HG03064 (cell line): ENCODE results near the gene MYOCOS.
"Not testable (repeated sequence)": the region's sequence is repeated elsewhere in the genome, so short reads cannot be mapped to it uniquely, and the experiment has no call there.

ENCODE experiments used
- ATAC-seq: cut with Tn5 transposase; IDR thresholded peaks from one replicate; pipeline ENCODE4 v1.9.1; 2021; ENCODE audit warnings: low read depth; ENCODE audit not compliant: unreplicated experiment

MYOCOS gene

GRCh38 chr1:171622152-171622462, at the start of gene MYOCOS:
Gene MYOCOS (plus strand): TSS chr1:171622243. CDS start chr1:171623884, 1,641 bp downstream.
- ATAC-seq = no peak

DNA sequence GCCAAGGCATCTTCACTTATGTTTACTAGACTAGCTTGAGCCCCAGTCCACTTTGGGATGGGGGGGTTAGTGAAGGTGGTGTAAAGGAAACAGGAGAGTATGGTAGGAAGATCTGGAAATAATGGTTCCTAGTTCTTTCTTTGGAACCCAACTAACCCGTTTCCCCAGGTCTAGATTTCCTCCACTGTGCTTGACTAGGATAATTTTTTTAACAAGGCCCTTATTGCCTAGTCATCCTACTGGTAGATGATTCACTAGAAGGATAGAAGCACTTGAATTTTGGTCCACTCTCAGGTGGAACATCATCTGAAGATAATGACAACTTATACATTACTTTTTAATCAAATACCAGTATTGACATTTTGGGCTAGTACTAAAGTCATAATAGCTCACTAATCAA, 45.9 kb upstream of the MYOCOS start:
- ATAC-seq = no peak

GRCh38 chr1:171581226-171581625, 40.8 kb upstream of the MYOCOS start:
- ATAC-seq = no peak

DNA sequence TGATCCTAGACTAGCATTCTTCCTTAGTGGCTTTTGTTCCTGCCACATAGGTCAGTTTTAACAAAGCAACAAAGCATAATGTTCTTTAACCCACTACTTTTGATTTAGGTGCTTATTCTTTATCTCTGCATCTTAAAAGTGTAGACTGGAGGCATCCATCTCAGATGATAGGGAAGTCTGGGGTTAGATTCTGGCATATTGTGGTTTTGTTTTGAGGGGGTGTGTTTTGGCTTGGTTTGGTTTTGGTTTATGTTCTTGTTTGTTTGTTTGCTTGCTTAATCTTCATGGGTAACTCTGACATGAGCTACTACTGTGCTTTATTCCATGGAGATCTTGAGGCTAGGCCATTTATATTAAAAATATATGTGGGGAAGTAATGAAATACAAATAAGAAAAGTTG, 40.3 kb upstream of the MYOCOS start:
- ATAC-seq = no peak

DNA sequence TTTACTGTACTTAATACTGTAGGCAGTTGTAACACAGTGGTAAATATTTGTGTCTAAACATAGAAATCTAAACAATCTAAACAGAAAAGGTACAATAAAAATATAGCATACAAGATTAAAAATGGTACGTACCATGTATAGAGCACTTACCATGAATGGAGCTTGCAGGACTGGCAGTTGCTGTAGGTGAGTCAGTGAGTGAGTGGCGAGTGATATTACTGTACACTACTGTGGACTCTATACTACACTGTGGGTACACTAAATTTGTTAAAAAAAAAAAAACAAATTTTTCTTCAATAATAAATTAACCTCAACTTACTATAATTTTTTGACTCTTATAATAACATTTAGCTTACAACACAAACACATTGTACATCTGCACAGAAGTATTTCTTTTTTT, 39.5 kb upstream of the MYOCOS start:
- ATAC-seq = no peak

GRCh38 chr1:171583591-171584201, 38.3 kb upstream of the MYOCOS start:
- no peak for ATAC-seq

- ATAC-seq = no peak
Observed at GRCh38 chr1:171585715-171586114, 36.3 kb upstream of the MYOCOS start.

GRCh38 chr1:171588230-171588629, 33.8 kb upstream of the MYOCOS start:
- ATAC-seq = no peak

DNA sequence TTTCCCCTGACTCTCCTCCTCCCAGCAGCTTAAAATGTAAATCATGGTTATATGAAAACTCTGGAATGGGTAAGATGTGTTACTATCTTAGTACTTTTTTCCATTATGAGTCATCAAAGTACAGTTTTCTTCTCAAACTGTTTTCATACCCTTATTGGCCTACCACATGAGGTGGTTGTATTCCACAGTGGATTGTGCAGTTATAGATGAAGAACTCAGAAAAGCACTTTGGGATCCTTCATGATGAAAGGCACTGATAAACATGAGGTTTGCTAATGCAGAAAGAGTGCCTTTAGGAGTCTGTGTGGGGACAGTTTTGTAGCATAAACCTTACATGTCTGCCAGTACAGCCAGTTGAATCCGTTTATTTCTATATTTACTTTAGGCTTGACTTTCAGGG, 32.0 kb upstream of the MYOCOS start:
- no peak for ATAC-seq

- ATAC-seq = no peak
Observed at GRCh38 chr1:171595324-171595723, 26.7 kb upstream of the MYOCOS start.

DNA sequence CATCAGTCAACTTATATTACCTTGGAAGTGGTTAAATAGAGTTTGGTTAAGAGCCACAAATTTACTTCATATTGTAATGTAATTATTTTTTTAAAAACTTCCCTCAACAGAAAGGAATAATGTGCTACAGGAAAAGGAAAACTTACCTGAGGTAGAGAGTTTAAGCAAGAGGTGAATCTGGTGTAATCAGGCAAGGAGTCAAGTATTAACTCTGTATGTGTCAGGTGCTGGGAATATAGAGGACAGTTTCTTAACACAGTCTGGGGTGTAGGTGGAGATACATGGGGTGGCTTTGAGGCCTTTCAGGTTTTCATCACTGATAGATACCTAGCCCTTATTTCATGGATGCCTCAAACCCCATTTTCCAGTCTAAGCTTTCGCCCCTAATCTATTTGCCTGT, 25.9 kb upstream of the MYOCOS start:
- ATAC-seq = no peak

DNA sequence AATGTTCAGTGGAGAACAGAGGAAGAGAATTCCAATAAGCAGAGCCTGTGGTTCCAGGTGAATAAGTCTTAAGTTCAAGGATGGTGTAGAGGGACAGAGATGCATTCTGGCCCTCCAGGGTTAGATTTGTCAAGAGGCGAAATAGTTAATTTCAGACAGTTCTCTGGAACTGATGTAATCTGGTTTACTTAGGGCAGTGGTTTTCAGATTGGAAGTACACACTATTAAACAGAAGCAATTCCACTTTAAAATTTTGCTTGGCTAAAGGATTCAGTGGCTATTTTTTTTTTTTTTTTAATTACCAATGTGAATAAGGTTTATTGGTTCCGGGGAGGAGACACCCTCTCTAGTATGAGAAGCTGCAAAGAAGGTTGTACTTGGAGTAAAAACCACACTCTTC, 25.3 kb upstream of the MYOCOS start:
- no peak for ATAC-seq

GRCh38 chr1:171597203-171597602, 24.8 kb upstream of the MYOCOS start:
- ATAC-seq = no peak

DNA sequence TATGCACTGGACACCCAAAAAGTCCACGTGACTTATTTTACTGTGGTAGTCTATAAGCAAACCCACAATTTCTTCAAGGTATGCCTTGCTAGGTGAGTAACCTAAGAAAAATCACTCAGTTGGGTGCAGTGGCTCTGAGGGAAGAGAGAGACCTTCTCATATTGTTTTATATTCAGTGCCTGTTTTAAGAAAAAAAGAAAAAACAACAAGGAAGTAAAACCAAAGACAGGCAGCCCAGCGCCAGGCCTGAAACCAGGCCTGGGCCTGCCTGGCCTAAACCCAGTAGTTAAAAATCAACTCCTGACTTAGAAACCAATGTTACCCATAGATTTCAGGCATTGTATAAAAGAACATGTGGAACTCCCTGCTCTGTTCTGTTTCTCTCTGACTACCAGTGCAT, 21.7 kb upstream of the MYOCOS start:
- ATAC-seq = peak; percentile 42

GRCh38 chr1:171600862-171601261, 21.2 kb upstream of the MYOCOS start:
- ATAC-seq = no peak

DNA sequence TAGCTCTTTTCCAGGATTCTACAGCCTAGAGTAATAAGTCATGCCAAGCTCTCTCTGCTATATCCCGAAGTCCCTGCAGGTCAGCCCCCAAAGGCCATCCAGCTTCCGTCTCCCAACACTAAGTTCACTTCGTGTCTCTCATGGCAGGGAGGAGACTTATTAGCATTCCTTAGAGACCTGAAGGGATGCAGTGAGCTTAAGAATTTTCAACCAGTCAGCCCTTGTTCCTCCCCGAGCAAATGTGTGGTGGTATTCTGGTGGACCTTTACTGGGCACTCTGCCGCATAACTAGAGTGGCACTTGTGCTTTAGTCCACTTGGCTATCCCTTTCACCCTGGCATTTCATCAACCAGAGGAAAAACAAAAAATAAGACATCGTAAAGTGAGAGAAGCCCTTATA, 19.0 kb upstream of the MYOCOS start:
- ATAC-seq = not testable (repeated sequence)

GRCh38 chr1:171606402-171606941, 15.6 kb upstream of the MYOCOS start:
- peak; percentile 54 for ATAC-seq

- ATAC-seq = no peak
Observed at GRCh38 chr1:171610385-171610784, 11.7 kb upstream of the MYOCOS start.

- ATAC-seq = no peak
Observed at GRCh38 chr1:171611306-171611705, 10.7 kb upstream of the MYOCOS start.

- no peak for ATAC-seq
Observed at GRCh38 chr1:171613282-171613681, 8.8 kb upstream of the MYOCOS start.

GRCh38 chr1:171615122-171615906, 6.7 kb upstream of the MYOCOS start:
- peak; percentile 38 for ATAC-seq

GRCh38 chr1:171616586-171616985, 5.5 kb upstream of the MYOCOS start:
- no peak for ATAC-seq
